ENCODE results near the gene FRMD1.

FRMD1 gene

DNA sequence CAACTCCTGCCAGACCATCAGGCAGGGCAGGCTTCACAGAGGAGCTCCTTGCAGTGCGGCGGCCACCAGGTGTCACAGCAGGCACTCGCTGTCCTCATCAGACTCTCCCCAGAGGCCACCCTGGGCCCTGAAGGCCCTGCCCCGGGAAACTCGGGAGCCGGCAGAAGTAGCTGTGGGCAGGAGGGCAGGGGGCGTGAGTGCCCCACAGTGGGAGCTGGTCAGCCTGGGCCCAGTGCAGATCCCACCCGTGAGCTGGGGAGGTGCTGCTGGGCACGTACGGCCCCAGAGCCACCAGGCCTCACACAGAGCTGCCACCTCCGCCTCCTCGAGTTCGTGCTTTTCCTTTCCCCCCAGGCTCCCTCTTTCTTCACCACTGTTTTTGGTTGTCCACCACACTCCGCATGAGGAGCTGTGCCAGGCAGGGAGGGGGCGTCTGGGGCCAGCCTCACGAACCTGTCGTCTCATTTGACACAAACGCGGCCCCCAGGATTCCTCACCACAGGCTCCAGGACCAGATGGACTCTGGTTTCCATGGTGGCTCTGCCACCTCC, 33.8 kb downstream of the FRMD1 start:
- Histone ChIP-seq H3K27me3 (no peaks in the 10 kb centered on the region), H3K4me1 (ENCODE audit: control insufficient read depth in 1 of 2, insufficient read depth in 1 of 2, low read depth in 1 of 2, low read length in 1 of 2) (no peaks in the 10 kb centered on the region), H3K9me3 (peaks cover 9% of the 10 kb centered on the region), H3K27ac (no peak overlapping the region), H3K36me3 (no peaks in the 10 kb centered on the region), H3K4me3 (ENCODE audit: low read depth in 1 of 2, low read length in 1 of 2) (no peak overlapping the region)
- no peak for TF ChIP-seq CTCF (IDR thresholded peaks at IDR 0.05)

GRCh38 chr6:168044521-168045130, 34.4 kb downstream of the FRMD1 start:
- TF ChIP-seq CTCF (IDR thresholded peaks at IDR 0.05), result no peak
- no peaks in the 10 kb centered on the region for H3K36me3 ChIP-seq

DNA sequence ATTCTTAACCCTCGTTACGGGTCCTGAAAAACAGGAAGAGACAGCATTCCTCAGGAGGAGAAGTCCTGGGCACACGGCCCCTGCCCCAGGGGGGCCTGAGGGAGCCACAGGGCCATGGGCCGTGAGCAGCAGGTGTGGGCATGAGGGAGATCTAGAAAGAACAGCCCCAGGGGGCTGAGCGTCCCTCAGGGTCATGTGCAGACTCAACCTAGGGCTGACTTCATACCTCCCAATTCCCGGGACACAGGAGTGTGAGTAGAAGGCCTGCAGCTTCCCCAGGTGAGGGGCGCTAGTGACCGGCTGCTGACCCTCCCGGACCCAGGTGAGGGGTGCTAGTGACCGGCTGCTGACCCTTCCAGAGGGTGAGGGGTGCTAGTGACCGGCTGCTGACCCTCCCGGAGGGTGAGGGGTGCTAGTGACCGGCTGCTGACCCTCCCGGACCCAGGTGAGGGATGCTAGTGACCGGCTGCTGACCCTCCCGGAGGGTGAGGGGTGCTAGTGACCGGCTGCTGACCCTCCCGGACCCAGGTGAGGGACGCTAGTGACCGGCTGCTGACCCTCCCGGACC, 35.1 kb downstream of the FRMD1 start:
- Histone ChIP-seq H3K4me1 (ENCODE audit: control insufficient read depth in 1 of 2, insufficient read depth in 1 of 2, low read depth in 1 of 2, low read length in 1 of 2) (no peaks in the 10 kb centered on the region), H3K36me3 (no peaks in the 10 kb centered on the region), H3K27ac (no peak overlapping the region), H3K9me3 (peaks cover 20% of the 10 kb centered on the region), H3K27me3 (no peaks in the 10 kb centered on the region), H3K4me3 (ENCODE audit: low read depth in 1 of 2, low read length in 1 of 2) (no peak overlapping the region)
- no peak for TF ChIP-seq CTCF (IDR thresholded peaks at IDR 0.05)

More at GRCh38 chr6:168044521-168045130, 34.4 kb downstream of the FRMD1 start:
- Histone ChIP-seq H3K27me3 (no peaks in the 10 kb centered on the region), H3K9me3 (peaks cover 15% of the 10 kb centered on the region), H3K27ac (no peak overlapping the region), H3K4me3 (ENCODE audit: low read depth in 1 of 2, low read length in 1 of 2) (no peak overlapping the region), H3K4me1 (ENCODE audit: control insufficient read depth in 1 of 2, insufficient read depth in 1 of 2, low read depth in 1 of 2, low read length in 1 of 2) (no peaks in the 10 kb centered on the region)

DNA sequence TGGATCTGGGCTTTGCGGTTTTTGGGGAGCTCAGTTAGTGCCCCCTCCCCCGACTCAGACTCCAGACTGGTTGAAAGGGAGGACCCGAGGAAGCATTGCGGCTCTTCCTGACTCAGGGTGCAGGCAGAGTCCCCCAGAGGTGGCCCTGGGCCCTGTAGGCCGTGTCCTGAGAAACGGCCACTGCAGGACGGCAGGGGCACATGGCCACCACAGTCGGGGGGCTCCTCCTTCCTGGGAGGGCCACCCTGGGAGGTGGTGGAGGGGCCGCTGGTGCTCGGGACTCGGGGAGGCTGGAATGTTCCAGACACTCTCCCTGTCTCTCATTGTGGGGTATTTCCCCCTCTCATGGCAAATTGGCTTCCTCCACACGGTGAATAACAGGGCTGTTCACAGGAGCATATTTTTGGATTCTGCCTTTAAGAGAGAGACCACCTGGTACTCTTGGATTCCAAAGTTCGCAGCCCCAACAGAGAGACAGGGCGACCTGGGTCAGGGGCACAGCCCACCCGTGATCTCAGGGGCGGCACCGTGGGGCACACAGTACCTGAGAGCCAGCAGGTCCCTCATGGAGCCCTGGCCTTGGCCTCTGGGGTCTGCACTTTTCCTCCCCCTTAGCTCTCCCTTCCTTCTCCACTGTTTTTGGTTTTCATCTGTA, 35.7 kb downstream of the FRMD1 start:
- Histone ChIP-seq H3K4me3 (ENCODE audit: low read depth in 1 of 2, low read length in 1 of 2) (no peak overlapping the region), H3K9me3 (peaks cover 20% of the 10 kb centered on the region), H3K36me3 (no peaks in the 10 kb centered on the region), H3K27me3 (no peaks in the 10 kb centered on the region), H3K4me1 (ENCODE audit: control insufficient read depth in 1 of 2, insufficient read depth in 1 of 2, low read depth in 1 of 2, low read length in 1 of 2) (no peaks in the 10 kb centered on the region), H3K27ac (no peak overlapping the region)
- TF ChIP-seq CTCF (IDR thresholded peaks at IDR 0.05), result no peak

- no peak for TF ChIP-seq CTCF (IDR thresholded peaks at IDR 0.05)
These were observed 36.4 kb downstream of the FRMD1 start for GRCh38 chr6:168042426-168043192.

More at GRCh38 chr6:168042426-168043192, 36.4 kb downstream of the FRMD1 start:
- peaks cover 20% of the 10 kb centered on the region for H3K9me3 ChIP-seq
- no peak overlapping the region for H3K4me3 ChIP-seq (ENCODE audit: low read depth in 1 of 2, low read length in 1 of 2)
- H3K27me3 ChIP-seq, result peaks cover 3% of the 10 kb centered on the region
- H3K36me3 ChIP-seq, result no peaks in the 10 kb centered on the region
- no peaks in the 10 kb centered on the region for H3K4me1 ChIP-seq (ENCODE audit: control insufficient read depth in 1 of 2, insufficient read depth in 1 of 2, low read depth in 1 of 2, low read length in 1 of 2)
- H3K27ac ChIP-seq, result no peak overlapping the region

Measured in neutrophil (primary cell).